ENCODE data around the gene ITGB1.

Gene ITGB1

DNA sequence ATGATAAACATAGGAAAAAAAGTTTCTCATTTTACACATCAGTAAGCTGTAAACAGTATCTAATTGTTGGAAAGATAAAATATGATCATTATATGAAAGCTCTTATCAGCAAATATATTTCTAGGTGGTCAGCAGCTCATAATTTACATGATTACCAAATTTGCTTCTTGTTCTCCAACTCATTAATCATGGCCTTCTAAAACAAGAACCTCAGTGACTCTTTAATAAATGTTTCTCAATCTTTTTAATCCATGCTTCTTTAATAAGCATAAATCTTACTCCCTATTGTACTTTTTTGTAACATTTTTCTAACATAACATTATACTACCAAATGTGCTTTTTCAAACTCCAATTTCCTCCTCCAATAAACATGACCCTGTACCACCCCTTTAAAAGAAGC lies 5.9 kb downstream of the ITGB1 start:
- Histone ChIP-seq H3K4me3 (IDR thresholded peaks at IDR 0.05; ENCODE audit: insufficient read depth, low read depth, low read length) (no peak overlapping the region), H2AFZ (ENCODE audit: low read depth) (no peak overlapping the region), H3K4me1 (ENCODE audit: low read depth, poor library complexity, severe bottlenecking) (peaks cover 54% of the 10 kb centered on the region), H3K27me3 (ENCODE audit: insufficient read depth, low read depth) (no peaks in the 10 kb centered on the region), H3K4me2 (no peak overlapping the region), H3K9ac (no peak overlapping the region), H3K79me2 (ENCODE audit: insufficient read depth, low read depth) (peaks cover 59% of the 10 kb centered on the region), H3K36me3 (ENCODE audit: insufficient read depth) (no peaks in the 10 kb centered on the region), H4K20me1 (ENCODE audit: insufficient read depth) (no peaks in the 10 kb centered on the region), H3K27ac (no peak overlapping the region)
- TF ChIP-seq, protein P1, sequence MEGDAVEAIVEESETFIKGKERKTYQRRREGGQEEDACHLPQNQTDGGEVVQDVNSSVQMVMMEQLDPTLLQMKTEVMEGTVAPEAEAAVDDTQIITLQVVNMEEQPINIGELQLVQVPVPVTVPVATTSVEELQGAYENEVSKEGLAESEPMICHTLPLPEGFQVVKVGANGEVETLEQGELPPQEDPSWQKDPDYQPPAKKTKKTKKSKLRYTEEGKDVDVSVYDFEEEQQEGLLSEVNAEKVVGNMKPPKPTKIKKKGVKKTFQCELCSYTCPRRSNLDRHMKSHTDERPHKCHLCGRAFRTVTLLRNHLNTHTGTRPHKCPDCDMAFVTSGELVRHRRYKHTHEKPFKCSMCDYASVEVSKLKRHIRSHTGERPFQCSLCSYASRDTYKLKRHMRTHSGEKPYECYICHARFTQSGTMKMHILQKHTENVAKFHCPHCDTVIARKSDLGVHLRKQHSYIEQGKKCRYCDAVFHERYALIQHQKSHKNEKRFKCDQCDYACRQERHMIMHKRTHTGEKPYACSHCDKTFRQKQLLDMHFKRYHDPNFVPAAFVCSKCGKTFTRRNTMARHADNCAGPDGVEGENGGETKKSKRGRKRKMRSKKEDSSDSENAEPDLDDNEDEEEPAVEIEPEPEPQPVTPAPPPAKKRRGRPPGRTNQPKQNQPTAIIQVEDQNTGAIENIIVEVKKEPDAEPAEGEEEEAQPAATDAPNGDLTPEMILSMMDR (conservative IDR thresholded peaks at IDR 0.05; ENCODE audit: low read depth, low read length) = no peak

DNA sequence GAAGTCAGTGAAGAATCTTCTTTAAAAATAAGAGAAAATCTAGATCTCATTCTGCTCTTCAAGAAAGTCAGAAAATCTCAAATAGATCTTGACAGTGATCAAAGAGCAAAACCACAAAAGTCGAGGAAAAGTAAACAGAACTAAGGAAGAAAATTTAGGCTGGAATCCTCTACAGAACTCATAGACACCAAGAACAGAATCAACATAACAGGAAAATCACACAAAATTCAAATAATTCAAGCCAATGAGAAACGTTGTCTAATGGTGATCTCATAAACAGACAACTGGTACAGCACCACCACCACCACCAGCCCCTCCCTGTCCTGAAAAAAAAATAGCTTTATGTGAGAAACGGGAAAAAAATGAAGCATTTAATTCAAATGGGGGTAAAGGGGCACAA lies 6.9 kb downstream of the ITGB1 start:
- TF ChIP-seq, protein P1 (conservative IDR thresholded peaks at IDR 0.05; ENCODE audit: low read depth, low read length) = no peak
- Histone ChIP-seq H3K27ac (no peak overlapping the region), H3K4me2 (no peak overlapping the region), H3K36me3 (ENCODE audit: insufficient read depth) (no peaks in the 10 kb centered on the region), H2AFZ (ENCODE audit: low read depth) (no peak overlapping the region), H3K9ac (no peak overlapping the region), H3K27me3 (ENCODE audit: insufficient read depth, low read depth) (no peaks in the 10 kb centered on the region), H3K79me2 (ENCODE audit: insufficient read depth, low read depth) (peaks cover 50% of the 10 kb centered on the region), H3K4me3 (IDR thresholded peaks at IDR 0.05; ENCODE audit: insufficient read depth, low read depth, low read length) (no peak overlapping the region), H4K20me1 (ENCODE audit: insufficient read depth) (no peaks in the 10 kb centered on the region), H3K4me1 (ENCODE audit: low read depth, poor library complexity, severe bottlenecking) (peaks cover 44% of the 10 kb centered on the region)

DNA sequence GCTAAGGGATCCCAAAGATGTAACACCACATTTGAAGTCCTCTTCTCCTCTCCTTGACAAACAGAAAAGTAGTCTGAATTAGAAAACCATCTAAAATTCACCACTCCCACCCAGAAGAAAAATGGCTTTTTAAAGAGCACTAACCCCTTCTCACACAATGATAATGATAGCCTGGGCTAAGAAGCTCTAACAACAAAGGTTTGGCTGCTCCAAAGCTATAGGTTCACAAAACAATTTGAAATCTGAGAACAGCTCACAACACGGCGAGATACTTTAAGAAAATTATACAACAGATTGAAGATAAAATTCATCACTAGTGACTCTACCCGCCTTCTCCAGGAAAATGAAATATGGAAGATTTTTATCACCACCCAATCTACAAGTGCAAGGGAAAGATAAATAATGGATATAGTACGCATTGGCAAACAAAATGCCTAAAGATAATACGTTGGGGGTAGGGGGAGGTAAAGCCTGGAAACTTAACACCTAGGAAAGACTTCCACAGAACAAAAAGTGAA lies 7.4 kb downstream of the ITGB1 start:
- Histone ChIP-seq H3K4me3 (IDR thresholded peaks at IDR 0.05; ENCODE audit: insufficient read depth, low read depth, low read length) (no peak overlapping the region), H2AFZ (ENCODE audit: low read depth) (no peak overlapping the region), H3K27me3 (ENCODE audit: insufficient read depth, low read depth) (no peaks in the 10 kb centered on the region), H3K79me2 (ENCODE audit: insufficient read depth, low read depth) (peaks cover 52% of the 10 kb centered on the region), H4K20me1 (ENCODE audit: insufficient read depth) (no peaks in the 10 kb centered on the region), H3K4me2 (no peak overlapping the region), H3K4me1 (ENCODE audit: low read depth, poor library complexity, severe bottlenecking) (peaks cover 41% of the 10 kb centered on the region), H3K36me3 (ENCODE audit: insufficient read depth) (no peaks in the 10 kb centered on the region), H3K9ac (no peak overlapping the region), H3K27ac (no peak overlapping the region)
- TF ChIP-seq, protein P1 (conservative IDR thresholded peaks at IDR 0.05; ENCODE audit: low read depth, low read length) = no peak

DNA sequence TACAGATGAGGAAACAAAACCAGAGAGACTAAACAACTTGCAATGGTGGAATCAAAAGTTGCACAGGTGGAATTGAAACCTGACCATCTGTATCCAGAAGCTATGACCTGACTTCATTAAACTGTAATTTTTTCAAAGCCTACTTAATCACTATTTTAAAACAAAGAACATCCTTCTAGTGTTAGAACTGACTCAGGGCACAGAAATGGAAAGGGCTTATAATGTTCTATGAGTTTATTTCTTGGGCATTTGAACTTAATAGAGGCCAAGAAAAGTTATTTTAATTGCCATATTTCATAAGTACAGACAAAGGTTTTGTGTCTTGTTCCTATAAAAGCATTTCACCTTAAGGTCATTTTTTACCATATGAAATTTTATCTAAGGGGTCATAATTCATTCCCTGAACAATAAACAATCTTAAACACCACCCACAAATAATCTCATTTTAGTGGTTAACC lies 8.8 kb downstream of the ITGB1 start:
- TF ChIP-seq, protein P1 (conservative IDR thresholded peaks at IDR 0.05; ENCODE audit: low read depth, low read length) = no peak
- H2AFZ ChIP-seq (ENCODE audit: low read depth) = no peak overlapping the region
- no peak overlapping the region for H3K4me3 ChIP-seq (IDR thresholded peaks at IDR 0.05; ENCODE audit: insufficient read depth, low read depth, low read length)
- H3K27ac ChIP-seq = no peak overlapping the region
- no peak overlapping the region for H3K9ac ChIP-seq
- H3K36me3 ChIP-seq (ENCODE audit: insufficient read depth) = no peaks in the 10 kb centered on the region
- H3K79me2 ChIP-seq (ENCODE audit: insufficient read depth, low read depth) = peaks cover 39% of the 10 kb centered on the region
- H3K4me1 ChIP-seq (ENCODE audit: low read depth, poor library complexity, severe bottlenecking) = peaks cover 27% of the 10 kb centered on the region
- H4K20me1 ChIP-seq (ENCODE audit: insufficient read depth) = no peaks in the 10 kb centered on the region
- H3K27me3 ChIP-seq (ENCODE audit: insufficient read depth, low read depth) = no peaks in the 10 kb centered on the region
- H3K4me2 ChIP-seq = 0 out of 2 replicates have a peak overlapping the region, but pooled peaks have one; percentile 10
